ENCODE data around the gene OR10T2.
"Not testable (repeated sequence)": the region's sequence is repeated elsewhere in the genome, so short reads cannot be mapped to it uniquely, and the experiment has no call there.

Gene OR10T2, protein sequence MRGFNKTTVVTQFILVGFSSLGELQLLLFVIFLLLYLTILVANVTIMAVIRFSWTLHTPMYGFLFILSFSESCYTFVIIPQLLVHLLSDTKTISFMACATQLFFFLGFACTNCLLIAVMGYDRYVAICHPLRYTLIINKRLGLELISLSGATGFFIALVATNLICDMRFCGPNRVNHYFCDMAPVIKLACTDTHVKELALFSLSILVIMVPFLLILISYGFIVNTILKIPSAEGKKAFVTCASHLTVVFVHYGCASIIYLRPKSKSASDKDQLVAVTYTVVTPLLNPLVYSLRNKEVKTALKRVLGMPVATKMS

GRCh38 chr1:158398818-158399514 is at the start of gene OR10T2:
Gene OR10T2 (minus strand): TSS chr1:158399466. CDS start chr1:158399466, 0 bp downstream.
- DNase-seq = no peak

- DNase-seq = no peak
These were observed 46.1 kb upstream of the OR10T2 start for GRCh38 chr1:158445376-158445775.

DNA sequence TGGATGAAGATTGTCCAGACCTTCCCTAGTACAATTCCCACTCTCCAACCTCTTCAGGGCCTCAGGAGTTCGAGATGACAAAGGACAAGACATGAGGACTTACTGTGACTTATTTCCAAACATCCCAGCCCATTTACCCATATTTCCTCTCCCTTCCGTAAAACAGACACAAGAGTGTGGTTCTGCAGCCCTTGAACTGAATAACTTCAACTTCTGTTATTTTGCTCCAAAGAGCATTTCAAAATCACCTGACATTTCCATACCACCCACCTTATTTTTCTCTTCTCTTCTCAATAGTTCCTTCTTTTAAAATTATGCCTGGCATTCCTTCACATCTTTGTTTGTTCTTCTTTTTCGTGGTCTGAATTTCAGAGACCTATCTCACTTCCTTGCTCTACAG is 35.5 kb upstream of the OR10T2 start:
- no peak for DNase-seq

DNA sequence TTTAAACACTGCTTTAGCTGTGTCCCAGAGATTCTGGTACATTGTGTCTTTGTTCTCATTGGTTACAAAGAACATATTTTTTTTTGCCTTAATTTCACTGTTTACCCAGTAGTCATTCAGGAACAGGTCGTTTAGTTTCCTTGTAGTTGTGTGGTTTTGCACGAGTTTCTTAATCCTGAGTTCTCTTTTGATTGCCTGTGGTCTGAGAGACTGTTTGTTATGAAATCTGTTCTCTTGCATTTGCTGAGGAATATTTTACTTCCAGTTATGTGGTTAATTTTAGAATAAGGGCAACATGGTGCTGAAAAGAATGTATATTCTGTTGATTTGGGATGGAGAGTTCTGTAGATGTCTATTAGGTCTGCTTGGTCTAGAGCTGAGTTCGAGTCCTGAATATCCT is 30.9 kb upstream of the OR10T2 start:
- DNase-seq = not testable (repeated sequence)

DNA sequence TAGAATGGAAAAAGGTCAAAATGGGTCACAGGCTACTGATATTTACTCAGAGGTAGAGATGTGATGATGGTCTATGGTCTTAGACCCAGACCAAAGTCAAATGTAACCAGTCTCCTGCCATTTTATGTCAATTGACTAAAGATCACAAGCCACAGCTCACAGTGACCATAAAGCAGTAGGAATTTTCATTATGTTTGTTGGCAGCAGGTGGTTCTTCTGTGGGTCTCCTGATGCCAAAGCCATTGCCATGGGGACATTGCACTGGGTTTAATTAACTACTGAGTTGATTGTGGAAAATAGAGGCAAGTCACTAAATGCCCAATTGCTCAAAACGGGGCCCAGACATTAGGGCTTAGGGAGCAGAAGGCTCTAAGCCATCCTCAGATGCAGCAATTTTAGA is 26.9 kb upstream of the OR10T2 start, which contains the start of gene OR10K2:
OR10K2 (minus strand) TSS at position 101 of the 400 bp plus-strand sequence. CDS start 5,371 bp downstream, outside the sequence.
- DNase-seq = no peak

- DNase-seq = no peak
These were observed 25.8 kb upstream of the OR10T2 start for GRCh38 chr1:158425027-158425426.

GRCh38 chr1:158422212-158422611 is 22.9 kb upstream of the OR10T2 start:
- no peak for DNase-seq

DNA sequence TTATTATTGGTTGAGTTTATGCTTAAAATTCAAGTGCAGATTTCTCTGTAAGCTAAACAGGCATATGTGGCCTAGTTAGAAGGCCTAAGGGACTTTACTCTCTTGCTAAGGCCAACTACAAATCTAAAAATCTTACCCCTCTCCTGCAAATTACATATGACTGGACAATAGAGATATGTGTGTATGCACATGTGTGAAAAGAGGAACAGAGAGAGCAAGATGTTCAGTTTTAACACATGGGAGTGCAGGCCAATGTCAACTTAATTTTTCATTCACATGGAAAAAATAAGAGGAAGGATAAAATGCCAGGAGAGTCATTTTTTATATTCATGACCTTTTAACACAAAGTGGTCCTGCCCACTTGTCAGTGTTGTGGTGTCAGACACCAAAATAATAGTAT is 18.3 kb upstream of the OR10T2 start:
- no peak for DNase-seq

GRCh38 chr1:158414651-158415345 is 15.5 kb upstream of the OR10T2 start:
- no peak for DNase-seq

GRCh38 chr1:158407092-158407491 is 7.8 kb upstream of the OR10T2 start:
- no peak for DNase-seq

DNA sequence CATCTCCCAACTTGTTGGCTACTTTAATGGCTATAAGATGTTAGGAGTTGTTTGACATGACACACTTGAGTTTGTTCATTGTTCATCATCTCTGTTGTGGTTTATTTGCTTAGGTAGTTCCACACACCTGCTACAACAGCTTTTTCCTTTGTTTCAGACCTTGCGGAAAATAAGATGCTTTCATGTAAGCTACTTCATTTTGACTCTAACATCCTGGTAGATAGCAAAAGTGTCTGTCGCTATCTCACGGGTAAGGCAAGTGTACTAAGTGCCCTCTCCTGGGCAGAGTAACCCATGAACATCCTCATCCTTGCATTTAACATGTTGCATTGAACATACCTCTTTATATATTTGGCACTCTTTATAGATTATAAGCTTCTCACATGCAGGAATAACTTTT is 1.6 kb upstream of the OR10T2 start:
- no peak for DNase-seq

DNA sequence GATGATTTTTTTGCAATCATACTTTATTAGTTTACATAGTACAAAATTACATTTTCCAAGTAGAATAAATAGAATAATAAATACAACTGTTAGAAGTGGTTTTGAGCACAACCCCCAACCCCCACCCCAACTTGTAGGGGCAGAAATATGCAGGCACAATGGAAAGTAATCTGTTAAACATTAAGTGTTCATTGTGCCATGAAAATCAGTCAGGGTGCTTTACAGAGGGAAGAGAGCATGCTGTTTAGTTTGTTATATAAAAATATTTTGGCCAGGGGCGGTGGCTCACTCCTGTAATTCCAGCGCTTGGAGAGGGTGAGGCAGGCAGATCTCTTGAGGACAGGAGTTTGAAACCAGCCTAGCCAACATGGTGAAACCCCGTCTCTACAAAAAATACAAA is 2.6 kb downstream of the OR10T2 start:
- DNase-seq = no peak

DNA sequence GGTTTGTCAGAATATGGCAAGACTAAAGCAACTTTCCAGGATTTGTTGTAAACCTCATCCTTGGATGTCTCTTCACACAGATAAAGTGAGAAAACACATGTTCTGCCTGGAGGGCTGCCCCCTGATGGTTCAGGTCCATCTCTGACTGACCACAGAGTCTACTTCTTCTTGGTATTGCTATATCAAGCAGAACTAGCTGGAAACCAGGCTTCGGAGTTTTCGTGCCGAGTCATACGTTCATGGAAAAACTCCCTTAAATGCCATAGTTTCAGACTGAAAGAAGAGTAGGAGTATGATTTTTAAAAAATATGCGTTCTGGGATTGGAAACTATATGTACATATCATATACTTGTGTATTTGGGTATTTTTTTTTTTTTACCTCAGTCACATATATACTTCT is 5.8 kb downstream of the OR10T2 start:
- no peak for DNase-seq

DNA sequence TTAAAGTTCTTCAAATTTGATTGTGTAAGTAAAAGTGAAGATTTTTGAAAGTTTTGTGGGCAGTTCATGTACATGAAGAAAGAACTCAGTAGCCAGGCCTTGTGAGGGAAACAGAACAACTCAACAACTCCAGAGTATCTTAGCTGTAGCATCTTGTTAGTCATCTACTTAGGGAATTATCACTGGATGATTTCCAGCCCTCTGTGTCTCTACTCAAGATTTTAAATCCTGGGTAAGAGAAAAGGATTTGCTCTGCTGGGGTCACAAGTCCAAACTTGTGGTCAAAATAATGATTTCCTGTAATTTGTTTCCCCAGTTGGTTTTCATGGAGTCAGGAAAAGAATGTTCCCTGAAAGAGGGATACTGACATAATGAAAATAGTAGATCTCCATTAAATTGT is 8.2 kb downstream of the OR10T2 start:
- no peak for DNase-seq

- no peak for DNase-seq
These were observed 8.9 kb downstream of the OR10T2 start for GRCh38 chr1:158390331-158390730.

DNA sequence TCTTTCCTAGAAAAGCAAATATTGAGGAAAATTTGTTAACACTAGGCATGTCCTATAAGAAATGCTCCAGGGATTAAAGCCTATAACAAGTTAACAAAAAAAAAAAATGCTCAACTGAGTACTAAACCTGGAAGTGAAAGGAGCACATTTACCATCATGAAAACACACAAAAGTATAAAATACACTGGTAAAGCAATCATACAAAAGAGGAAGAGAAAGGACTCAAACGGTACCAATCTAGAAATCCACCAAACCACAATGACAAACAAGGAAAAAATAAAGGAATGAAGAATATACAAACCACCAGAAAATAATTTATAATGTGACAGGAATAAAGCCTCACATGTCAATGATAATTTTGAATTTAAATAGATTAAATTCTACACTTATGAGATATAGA is 24.4 kb downstream of the OR10T2 start:
- DNase-seq = no peak

GRCh38 chr1:158374101-158374500 is 25.2 kb downstream of the OR10T2 start:
- not testable (repeated sequence) for DNase-seq

DNA sequence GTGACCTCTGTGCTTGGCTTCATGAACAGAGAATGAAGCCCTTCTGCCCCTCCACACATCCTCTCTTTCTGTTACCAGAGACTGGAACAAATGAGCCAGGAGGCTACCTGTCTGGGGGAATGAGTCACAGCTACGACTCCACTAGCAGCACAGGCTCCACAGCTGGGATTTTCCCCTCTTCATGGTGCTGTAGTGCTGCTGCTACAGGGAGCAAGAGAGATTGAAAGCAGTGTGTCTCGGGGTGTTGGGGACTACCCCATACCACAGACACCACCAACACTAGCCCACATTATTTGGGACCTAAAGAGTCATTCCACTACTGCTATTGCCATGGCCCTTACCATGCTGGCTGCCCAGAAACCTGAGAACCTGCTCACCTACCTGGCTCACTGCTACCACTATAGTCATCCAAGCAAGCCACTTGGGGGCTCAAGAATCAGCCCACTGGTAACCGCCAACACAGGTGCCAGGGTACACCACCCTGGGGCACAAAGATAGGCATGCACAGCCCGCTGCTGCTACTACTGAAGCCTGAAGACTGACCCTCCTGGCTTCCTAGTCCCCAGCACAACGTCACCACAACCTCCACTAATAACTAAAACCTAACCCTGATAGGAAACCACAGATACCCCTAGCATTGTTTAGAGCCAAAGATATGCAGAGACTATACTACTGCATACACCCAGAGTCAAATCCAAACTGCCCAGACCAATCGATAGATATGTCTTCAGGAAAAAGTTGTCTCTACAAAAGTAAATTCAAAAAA is 27.9 kb downstream of the OR10T2 start:
- no peak for DNase-seq

GRCh38 chr1:158366783-158367182 is 32.5 kb downstream of the OR10T2 start:
- DNase-seq = no peak

DNA sequence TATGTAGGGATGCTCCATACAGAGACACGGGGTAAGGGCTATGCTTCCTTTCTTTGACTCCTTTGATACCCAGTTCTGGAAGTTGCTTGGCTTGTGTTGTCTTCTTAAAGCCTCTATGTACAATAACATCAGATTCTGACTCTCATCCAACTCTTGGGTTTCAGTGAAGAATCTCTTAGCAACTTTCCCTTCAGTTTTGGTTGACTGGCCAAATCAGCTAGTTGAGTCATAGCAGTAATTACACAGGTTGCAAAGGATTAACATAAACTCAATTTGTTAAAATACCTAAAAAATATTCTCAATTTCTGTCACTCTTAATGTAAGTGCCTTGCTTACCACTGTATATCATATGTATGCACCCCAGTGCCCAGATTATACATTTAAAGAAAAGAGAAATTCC is 36.3 kb downstream of the OR10T2 start:
- no peak for DNase-seq

DNA sequence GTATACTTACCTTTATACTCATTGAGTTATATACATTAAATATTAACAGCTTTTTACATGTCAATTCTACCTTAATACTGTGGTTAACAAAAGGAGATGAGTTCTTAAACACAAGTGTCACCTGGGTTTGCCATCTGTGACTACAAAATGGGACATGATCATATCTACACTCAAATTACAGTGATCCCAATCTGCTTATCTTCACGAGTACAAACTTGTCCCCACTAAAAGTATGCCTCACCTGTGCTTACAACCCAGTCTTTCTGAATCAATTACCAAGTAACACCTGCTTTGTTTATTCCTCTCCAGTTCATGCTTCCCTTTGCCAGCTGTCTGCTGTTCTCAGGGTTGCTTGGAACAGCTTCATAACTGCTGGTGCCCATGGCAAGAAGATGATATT is 36.8 kb downstream of the OR10T2 start:
- DNase-seq = no peak

DNA sequence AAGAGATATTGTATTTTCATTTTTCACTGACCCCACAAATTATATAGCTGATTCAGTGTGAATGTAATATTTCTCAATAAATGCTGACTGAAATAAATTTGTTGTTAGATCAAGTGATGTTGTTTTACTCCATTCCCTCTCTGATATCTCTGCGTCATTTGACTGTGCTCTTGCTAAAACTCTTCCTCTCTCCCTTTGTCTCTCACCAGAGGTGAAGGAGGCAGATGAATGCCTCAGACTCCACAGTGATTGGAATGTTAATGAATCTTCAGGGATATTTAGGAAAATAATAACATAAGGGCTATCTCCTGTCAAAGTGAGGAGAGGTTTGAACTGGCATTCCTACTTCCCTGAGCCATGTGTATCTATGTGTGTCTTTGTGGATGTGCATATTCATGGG is 41.8 kb downstream of the OR10T2 start:
- no peak for DNase-seq

DNA sequence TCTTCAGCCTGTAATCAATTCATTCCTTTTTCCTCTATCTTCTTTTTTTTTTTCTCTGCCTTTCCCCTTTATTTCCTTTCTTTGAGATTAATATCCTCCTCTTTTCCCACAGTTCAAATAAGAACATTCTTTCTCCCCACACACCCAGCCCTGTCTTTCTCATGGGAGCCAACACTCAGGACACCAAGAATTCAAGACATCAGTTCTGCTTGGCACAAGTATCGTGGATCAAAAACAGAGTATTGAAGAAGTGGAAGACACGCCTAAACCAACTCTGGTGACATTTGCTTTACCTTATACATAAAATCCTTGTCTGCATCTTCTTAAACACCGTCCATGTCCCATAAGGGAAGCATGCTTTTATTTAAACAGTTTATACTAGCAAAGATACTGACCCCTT is 42.6 kb downstream of the OR10T2 start:
- no peak for DNase-seq

Measured in cerebellar nuclear complex (tissue), 1 donor.